Mesenchymal stem cell (in vitro differentiated cells and primary cell): ENCODE measurements around the gene DAB1.

ENCODE experiments used
- DNase-seq: peaks from one replicate; pipeline ENCODE4 v3.0.0-alpha.2; 2013
- H2AFZ ChIP-seq: one replicate; pipeline ENCODE4 v1.6.1; 2013; ENCODE audit warnings: low read depth, mild to moderate bottlenecking, control low read depth, inconsistent platforms, low read length, moderate library complexity
- H2AK5ac ChIP-seq: 2 replicates; pipeline ENCODE4 v1.6.1; 2013; ENCODE audit warnings: low read length, moderate library complexity, mild to moderate bottlenecking, inconsistent platforms; ENCODE audit not compliant: severe bottlenecking
- H2BK120ac ChIP-seq: one replicate; pipeline ENCODE4 v1.6.1; 2013; ENCODE audit warnings: low read depth, mild to moderate bottlenecking, inconsistent platforms, low read length, moderate library complexity
- H2BK12ac ChIP-seq, 2 experiments: one replicate each; pipeline ENCODE4 v1.6.1; 2013; ENCODE audit warnings: inconsistent platforms in 2 of 2, low read length in 2 of 2, mild to moderate bottlenecking in 2 of 2, moderate library complexity in 2 of 2, control low read depth in 1 of 2
- H2BK15ac ChIP-seq: one replicate; pipeline ENCODE4 v1.6.1; 2013; ENCODE audit warnings: mild to moderate bottlenecking, low read depth, inconsistent platforms; ENCODE audit not compliant: poor library complexity, severe bottlenecking
- H2BK5ac ChIP-seq: 2 replicates; pipeline ENCODE4 v1.6.1; 2013; ENCODE audit warnings: low read depth, mild to moderate bottlenecking, low read length, control low read depth, inconsistent platforms; ENCODE audit not compliant: poor library complexity, severe bottlenecking
- H3K14ac ChIP-seq, 2 experiments: one replicate each; pipeline ENCODE4 v1.6.1; 2013; ENCODE audit warnings: inconsistent platforms in 2 of 2, low read length in 2 of 2, control low read depth in 1 of 2, mild to moderate bottlenecking in 1 of 2, moderate library complexity in 1 of 2
- H3K18ac ChIP-seq, 2 experiments: one replicate each; pipeline ENCODE4 v1.6.1; 2013; ENCODE audit warnings: inconsistent platforms in 2 of 2, low read length in 2 of 2, control low read depth in 1 of 2, low read depth in 1 of 2, mild to moderate bottlenecking in 1 of 2
- H3K23ac ChIP-seq, 2 experiments: one replicate each; pipeline ENCODE4 v1.6.1; 2013; ENCODE audit warnings: inconsistent platforms in 2 of 2, low read length in 2 of 2, mild to moderate bottlenecking in 2 of 2, moderate library complexity in 2 of 2, control low read depth in 1 of 2
- H3K27ac ChIP-seq: 2 replicates; pipeline ENCODE4 v1.5.1; 2013; ENCODE audit warnings: mild to moderate bottlenecking, moderate library complexity, low read length, control low read depth, inconsistent platforms; ENCODE audit not compliant: poor library complexity, severe bottlenecking
- H3K27me3 ChIP-seq, 2 experiments: 2 replicates each; pipeline versions ENCODE4 v1.6.1 to v1.7.0; 2013; ENCODE audit warnings: low read length in 2 of 2, mild to moderate bottlenecking in 2 of 2, moderate library complexity in 2 of 2, control low read depth in 1 of 2, inconsistent platforms in 1 of 2; ENCODE audit not compliant: control insufficient read depth in 1 of 2, insufficient read depth in 1 of 2
- H3K36me3 ChIP-seq, 2 experiments: 2 replicates each; pipeline versions ENCODE4 v1.6.1 to v1.7.0; 2013; ENCODE audit warnings: low read length in 2 of 2, control low read depth in 1 of 2, inconsistent platforms in 1 of 2, low read depth in 1 of 2, mild to moderate bottlenecking in 1 of 2; ENCODE audit not compliant: insufficient read depth in 2 of 2, control insufficient read depth in 1 of 2
- H3K4ac ChIP-seq, 2 experiments: one replicate each; pipeline ENCODE4 v1.6.1; 2013; ENCODE audit warnings: inconsistent platforms in 2 of 2, low read length in 2 of 2, mild to moderate bottlenecking in 2 of 2, moderate library complexity in 2 of 2, control low read depth in 1 of 2, low read depth in 1 of 2
- H3K4me1 ChIP-seq: 2 replicates; pipeline ENCODE4 v1.6.1; 2013; ENCODE audit warnings: low read depth, low read length, control low read depth; ENCODE audit not compliant: control insufficient read depth, insufficient read depth
- H3K4me2 ChIP-seq: 2 replicates; pipeline ENCODE4 v1.6.1; 2013; ENCODE audit warnings: low read length, mild to moderate bottlenecking, inconsistent platforms; ENCODE audit not compliant: poor library complexity, severe bottlenecking
- H3K4me3 ChIP-seq, 2 experiments: 2 replicates each; pipeline versions ENCODE4 v1.5.1 to v1.7.0; 2013; ENCODE audit warnings: low read length in 2 of 2, mild to moderate bottlenecking in 2 of 2, control low read depth in 1 of 2, low read depth in 1 of 2; ENCODE audit not compliant: insufficient read depth in 1 of 2
- H3K79me1 ChIP-seq: replicated peaks from 2 replicates; pipeline ENCODE4 v1.6.1; 2013; ENCODE audit warnings: mild to moderate bottlenecking, control low read depth, low read length, inconsistent platforms; ENCODE audit not compliant: poor library complexity, severe bottlenecking
- H3K9ac ChIP-seq: 2 replicates; pipeline ENCODE4 v1.7.0; 2013; ENCODE audit warnings: mild to moderate bottlenecking, low read length, moderate library complexity
- H3K9me3 ChIP-seq: 2 replicates; pipeline ENCODE4 v1.7.0; 2013; ENCODE audit warnings: mild to moderate bottlenecking, low read length; ENCODE audit not compliant: control insufficient read depth
- H4K8ac ChIP-seq: one replicate; pipeline ENCODE4 v1.6.1; 2013; ENCODE audit warnings: inconsistent platforms, mild to moderate bottlenecking, low read length, moderate library complexity
- H4K91ac ChIP-seq: one replicate; pipeline ENCODE4 v1.6.1; 2013; ENCODE audit warnings: mild to moderate bottlenecking, low read length, inconsistent platforms
- WGBS: methylation state at CpG from one replicate; pipeline ENCODE4 v1.1.7; 2013; ENCODE audit warnings: mixed read lengths; 5-methylcytosine and 5-hydroxymethylcytosine counted together

DAB1 gene

GRCh38 chr1:57311006-57311405, 112.9 kb downstream of the DAB1 start:
- no peak overlapping the region for H4K91ac ChIP-seq
- H4K8ac ChIP-seq, result no peak overlapping the region
- WGBS, result 74% methylated on average over 5 of the region's 5 CpGs
- no peak overlapping the region for H3K9ac ChIP-seq
- no peak overlapping the region for H3K14ac ChIP-seq
- H3K4me2 ChIP-seq, result no peak overlapping the region
- no peaks in the 10 kb centered on the region for H3K36me3 ChIP-seq
- H2BK12ac ChIP-seq, result no peak overlapping the region
- no peak overlapping the region for H3K4me3 ChIP-seq
- H3K79me1 ChIP-seq, result no peaks in the 10 kb centered on the region
- H3K9me3 ChIP-seq, result peaks cover 3% of the 10 kb centered on the region
- no peak overlapping the region for H2AK5ac ChIP-seq
- H2BK5ac ChIP-seq, result no peak overlapping the region
- H2AFZ ChIP-seq, result no peak overlapping the region
- no peak for DNase-seq
- no peak overlapping the region for H2BK120ac ChIP-seq
- H2BK15ac ChIP-seq, result no peak overlapping the region
- no peak overlapping the region for H3K27ac ChIP-seq
- H3K4ac ChIP-seq, result no peak overlapping the region
- no peak overlapping the region for H3K23ac ChIP-seq
- no peaks in the 10 kb centered on the region for H3K4me1 ChIP-seq
- no peaks in the 10 kb centered on the region for H3K27me3 ChIP-seq
- H3K18ac ChIP-seq, result no peak overlapping the region

- Histone ChIP-seq H3K9ac (no peak overlapping the region), H3K36me3 (no peaks in the 10 kb centered on the region), H3K4me3 (no peak overlapping the region), H2AK5ac (no peak overlapping the region), H4K91ac (no peak overlapping the region), H3K27me3 (no peaks in the 10 kb centered on the region), H3K79me1 (no peaks in the 10 kb centered on the region), H2BK5ac (no peak overlapping the region), H3K14ac (no peak overlapping the region), H3K9me3 (peaks cover 3% of the 10 kb centered on the region), H2AFZ (no peak overlapping the region), H2BK12ac (no peak overlapping the region), H3K27ac (no peak overlapping the region), H3K18ac (no peak overlapping the region), H2BK15ac (no peak overlapping the region), H3K23ac (no peak overlapping the region), H3K4ac (no peak overlapping the region), H3K4me1 (no peaks in the 10 kb centered on the region), H3K4me2 (no peak overlapping the region), H4K8ac (no peak overlapping the region), H2BK120ac (no peak overlapping the region)
- DNase-seq, result no peak
- no CpG with 5 or more reads among the region's 2 CpGs for WGBS
Measured at GRCh38 chr1:57309630-57310029, 114.2 kb downstream of the DAB1 start.

- H3K14ac ChIP-seq, result no peak overlapping the region
- H3K9ac ChIP-seq, result no peak overlapping the region
- no peak overlapping the region for H3K4me3 ChIP-seq
- H3K79me1 ChIP-seq, result no peaks in the 10 kb centered on the region
- H3K27me3 ChIP-seq, result no peaks in the 10 kb centered on the region
- no peak overlapping the region for H3K4me2 ChIP-seq
- no peak overlapping the region for H2BK12ac ChIP-seq
- H4K91ac ChIP-seq, result no peak overlapping the region
- no peaks in the 10 kb centered on the region for H3K4me1 ChIP-seq
- DNase-seq, result no peak
- no peak overlapping the region for H2BK120ac ChIP-seq
- no peak overlapping the region for H3K4ac ChIP-seq
- no peak overlapping the region for H2BK5ac ChIP-seq
- peaks cover 3% of the 10 kb centered on the region for H3K9me3 ChIP-seq
- 80% methylated on average over 4 of the region's 4 CpGs for WGBS
- H3K23ac ChIP-seq, result no peak overlapping the region
- H2AFZ ChIP-seq, result no peak overlapping the region
- no peak overlapping the region for H3K27ac ChIP-seq
- no peak overlapping the region for H4K8ac ChIP-seq
- H3K18ac ChIP-seq, result no peak overlapping the region
- H3K36me3 ChIP-seq, result no peaks in the 10 kb centered on the region
- no peak overlapping the region for H2BK15ac ChIP-seq
- no peak overlapping the region for H2AK5ac ChIP-seq
Measured at GRCh38 chr1:57307392-57308170, 116.3 kb downstream of the DAB1 start.

- no peak overlapping the region for H3K4me2 ChIP-seq
- no peak overlapping the region for H2BK15ac ChIP-seq
- H3K23ac ChIP-seq, result no peak overlapping the region
- H3K9me3 ChIP-seq, result peaks cover 3% of the 10 kb centered on the region
- 83% methylated on average over 1 of the region's 3 CpGs for WGBS
- H3K27me3 ChIP-seq, result no peaks in the 10 kb centered on the region
- H3K27ac ChIP-seq, result no peak overlapping the region
- no peak overlapping the region for H3K4ac ChIP-seq
- H3K4me1 ChIP-seq, result no peaks in the 10 kb centered on the region
- DNase-seq, result no peak
- H3K36me3 ChIP-seq, result no peaks in the 10 kb centered on the region
- no peak overlapping the region for H2BK12ac ChIP-seq
- H4K8ac ChIP-seq, result no peak overlapping the region
- H3K14ac ChIP-seq, result no peak overlapping the region
- H2BK5ac ChIP-seq, result no peak overlapping the region
- no peak overlapping the region for H2AFZ ChIP-seq
- H3K18ac ChIP-seq, result no peak overlapping the region
- H3K79me1 ChIP-seq, result no peaks in the 10 kb centered on the region
- H2BK120ac ChIP-seq, result no peak overlapping the region
- no peak overlapping the region for H2AK5ac ChIP-seq
- no peak overlapping the region for H4K91ac ChIP-seq
- H3K4me3 ChIP-seq, result no peak overlapping the region
- H3K9ac ChIP-seq, result no peak overlapping the region
Measured at GRCh38 chr1:57304591-57304990, 119.3 kb downstream of the DAB1 start.
